Heart left ventricle (tissue), 13 donors: Measurements from ENCODE around the gene UCHL1.

Source experiments
- POLR2A ChIP-seq, 2 donors: fragments of 450-650 bp; IDR thresholded peaks; one replicate each; pipeline ENCODE4 v1.6.1; 2017; ENCODE audit warnings: antibody characterized with exemption in 2 of 2, mild to moderate bottlenecking in 2 of 2, moderate library complexity in 2 of 2
- TF ChIP-seq, protein P1 (sequence below), 12 donors: fragments of 200-600 bp; sonication (generic) in 4 of 12; IDR thresholded peaks; one replicate each; pipeline versions ENCODE4 v1.5.0 to v1.8.0; 2018 to 2022; ENCODE audit warnings: antibody characterized with exemption in 12 of 12, mild to moderate bottlenecking in 5 of 12
- donor health status: ischemic (EF 13 %, LVEDD 7.1; RV severe dilation, severe dysfunction).
- donor health status: DM: no; HTN: yes; CAD: no.
- donor health status: DM: no; HTN: no; CAD: no.
- donor health status: ischemic (EF 25% LVEDD 6.9; RV normal size, moderate dysfunction).
- donor health status: ischemic (EF 25% LVEDD 5.7; RV mildly dilated, moderate dysfunction).
- donor health status: ischemic (EF 35%, LVEDD 5.7; RV mildly dilated, moderate dysfunction).
- donor health status: nonischemic (EF 11% LVEDD 7.7; RV severe dilation, severe dysfunction).
- donor health status: DM: yes; HTN: yes; CAD: no.
- donor health status: PGD.
- donor health status: ischemic (EF 29% LVEDD 5.4; RV normal size, mild dysfunction).
- donor health status: nonischemic (EF 23%, LVEDD 6.1; RV moderate dilation, normal function).

DNA sequence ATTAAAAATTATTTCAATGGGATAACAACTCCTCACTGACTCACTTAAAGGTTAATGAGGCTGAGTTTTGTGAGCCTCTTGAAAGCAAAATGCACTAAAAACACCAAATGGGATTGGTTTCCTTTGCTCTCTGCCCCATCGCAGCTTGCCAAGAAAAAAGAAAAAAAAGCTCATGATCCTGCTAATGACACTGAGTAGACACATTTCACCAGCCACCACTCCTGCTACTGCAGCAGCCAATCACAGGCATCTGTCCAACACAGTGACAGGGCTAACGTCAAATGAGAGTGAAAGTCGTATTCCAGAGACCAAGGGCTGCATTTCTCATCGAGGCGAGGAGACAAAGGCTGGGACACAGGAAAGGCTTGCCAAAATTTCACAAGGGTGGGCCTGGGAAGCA, 47.5 kb upstream of the UCHL1 start:
- no peak for TF ChIP-seq POLR2A (IDR thresholded peaks at IDR 0.05)
- TF ChIP-seq, protein P1, sequence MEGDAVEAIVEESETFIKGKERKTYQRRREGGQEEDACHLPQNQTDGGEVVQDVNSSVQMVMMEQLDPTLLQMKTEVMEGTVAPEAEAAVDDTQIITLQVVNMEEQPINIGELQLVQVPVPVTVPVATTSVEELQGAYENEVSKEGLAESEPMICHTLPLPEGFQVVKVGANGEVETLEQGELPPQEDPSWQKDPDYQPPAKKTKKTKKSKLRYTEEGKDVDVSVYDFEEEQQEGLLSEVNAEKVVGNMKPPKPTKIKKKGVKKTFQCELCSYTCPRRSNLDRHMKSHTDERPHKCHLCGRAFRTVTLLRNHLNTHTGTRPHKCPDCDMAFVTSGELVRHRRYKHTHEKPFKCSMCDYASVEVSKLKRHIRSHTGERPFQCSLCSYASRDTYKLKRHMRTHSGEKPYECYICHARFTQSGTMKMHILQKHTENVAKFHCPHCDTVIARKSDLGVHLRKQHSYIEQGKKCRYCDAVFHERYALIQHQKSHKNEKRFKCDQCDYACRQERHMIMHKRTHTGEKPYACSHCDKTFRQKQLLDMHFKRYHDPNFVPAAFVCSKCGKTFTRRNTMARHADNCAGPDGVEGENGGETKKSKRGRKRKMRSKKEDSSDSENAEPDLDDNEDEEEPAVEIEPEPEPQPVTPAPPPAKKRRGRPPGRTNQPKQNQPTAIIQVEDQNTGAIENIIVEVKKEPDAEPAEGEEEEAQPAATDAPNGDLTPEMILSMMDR (IDR thresholded peaks at IDR 0.05), result no peak
